MM.1S (cell line): Measurements from ENCODE around the gene PDZRN3.

Experiments
- DNase-seq: peaks from one replicate; pipeline ENCODE4 v3.0.0-alpha.2; 2015
- H2AFZ ChIP-seq: fragments of 300-600 bp; sonication (generic); 2 replicates; pipeline ENCODE4 v1.6.0; 2016; ENCODE audit warnings: antibody characterized with exemption, low read length
- H3F3A ChIP-seq: fragments of 300-600 bp; sonication (generic); 2 replicates; pipeline ENCODE4 v1.6.1; 2016; ENCODE audit warnings: mild to moderate bottlenecking, antibody characterized with exemption, low read length, moderate library complexity, mixed read lengths; ENCODE audit not compliant: insufficient read depth
- H3K27ac ChIP-seq: fragments of 300-600 bp; sonication (generic); 2 replicates; pipeline ENCODE4 v1.5.1; 2016; ENCODE audit warnings: mild to moderate bottlenecking, low read length
- H3K27me3 ChIP-seq: fragments of 300-600 bp; sonication (generic); replicated peaks from 2 replicates; pipeline ENCODE4 v1.6.0; 2016; ENCODE audit warnings: low read length; ENCODE audit not compliant: insufficient read depth
- H3K36me3 ChIP-seq: fragments of 300-600 bp; sonication (generic); replicated peaks from 2 replicates; pipeline ENCODE4 v1.6.1; 2016; ENCODE audit warnings: mild to moderate bottlenecking, low read length, mixed read lengths; ENCODE audit not compliant: insufficient read depth
- H3K4me1 ChIP-seq: fragments of 300-600 bp; sonication (generic); 2 replicates; pipeline ENCODE4 v1.6.1; 2016; ENCODE audit warnings: low read length, mixed read lengths
- H3K4me2 ChIP-seq: fragments of 300-600 bp; sonication (generic); 2 replicates; pipeline ENCODE4 v1.6.0; 2016; ENCODE audit warnings: low read depth, low read length
- H3K4me3 ChIP-seq: fragments of 300-600 bp; sonication (generic); 2 replicates; pipeline ENCODE4 v1.5.1; 2016; ENCODE audit warnings: low read length, mixed read lengths
- H3K79me2 ChIP-seq: fragments of 300-600 bp; sonication (generic); 2 replicates; pipeline ENCODE4 v1.6.1; 2016; ENCODE audit warnings: mixed run types, low read length, mixed read lengths
- H3K9ac ChIP-seq: fragments of 300-600 bp; sonication (generic); 2 replicates; pipeline ENCODE4 v1.6.1; 2016; ENCODE audit warnings: low read length, mixed read lengths
- H3K9me2 ChIP-seq: fragments of 300-600 bp; sonication (generic); replicated peaks from 2 replicates; pipeline ENCODE4 v1.6.1; 2016; ENCODE audit warnings: mild to moderate bottlenecking, low read length, mixed read lengths; ENCODE audit not compliant: insufficient read depth
- H3K9me3 ChIP-seq: fragments of 300-600 bp; sonication (generic); replicated peaks from 2 replicates; pipeline ENCODE4 v1.6.1; 2016; ENCODE audit warnings: mild to moderate bottlenecking, low read length, mixed read lengths; ENCODE audit not compliant: insufficient read depth
- H4K20me1 ChIP-seq: fragments of 300-600 bp; sonication (generic); 2 replicates; pipeline ENCODE4 v1.6.1; 2016; ENCODE audit warnings: mild to moderate bottlenecking, low read length, moderate library complexity, mixed read lengths; ENCODE audit not compliant: insufficient read depth
- CTCF ChIP-seq: fragments of 300-600 bp; sonication (generic); IDR thresholded peaks from 2 replicates; pipeline ENCODE4 v1.5.1; 2016; ENCODE audit warnings: antibody characterized with exemption, low read length, mixed read lengths
- EZH2 ChIP-seq: fragments of 300-600 bp; sonication (generic); optimal IDR thresholded peaks from 2 replicates; pipeline ENCODE3; 2017; ENCODE audit warnings: low read depth, mild to moderate bottlenecking, antibody characterized with exemption, low read length, mixed read lengths
- EZH2phosphoT487 ChIP-seq: fragments of 300-600 bp; sonication (generic); IDR thresholded peaks from 2 replicates; pipeline ENCODE4 v1.6.1; 2018; ENCODE audit warnings: antibody characterized with exemption, low read length

Gene PDZRN3

GRCh38 chr3:73509066-73509465, 115.7 kb downstream of the PDZRN3 start:
- Histone ChIP-seq H3K4me3 (no peak overlapping the region), H3K9me3 (no peaks in the 10 kb centered on the region), H3F3A (no peaks in the 10 kb centered on the region), H3K4me1 (peaks cover 18% of the 10 kb centered on the region), H3K79me2 (no peaks in the 10 kb centered on the region), H2AFZ (no peak overlapping the region), H3K9me2 (no peaks in the 10 kb centered on the region), H3K9ac (no peak overlapping the region), H3K27ac (no peak overlapping the region), H3K36me3 (no peaks in the 10 kb centered on the region), H3K4me2 (no peak overlapping the region), H3K27me3 (no peaks in the 10 kb centered on the region), H4K20me1 (no peaks in the 10 kb centered on the region)
- TF ChIP-seq EZH2phosphoT487 (no peak), EZH2 (no peak), CTCF (no peak)
- DNase-seq: no peak

- Histone ChIP-seq H2AFZ (no peak overlapping the region), H3K9me2 (no peaks in the 10 kb centered on the region), H3K4me1 (peaks cover 21% of the 10 kb centered on the region), H3K9ac (no peak overlapping the region), H3K9me3 (no peaks in the 10 kb centered on the region), H3K36me3 (no peaks in the 10 kb centered on the region), H3K27ac (no peak overlapping the region), H4K20me1 (no peaks in the 10 kb centered on the region), H3K4me3 (no peak overlapping the region), H3K79me2 (no peaks in the 10 kb centered on the region), H3K4me2 (no peak overlapping the region), H3F3A (peaks cover 3% of the 10 kb centered on the region; the same call in 1 of the 2 replicates), H3K27me3 (no peaks in the 10 kb centered on the region)
- no peak for TF ChIP-seq EZH2phosphoT487
- TF ChIP-seq CTCF: peak; percentile 74
- peak; percentile 71 for DNase-seq
Observed at GRCh38 chr3:73508330-73508954, 116.3 kb downstream of the PDZRN3 start.

GRCh38 chr3:73504852-73505251, 119.9 kb downstream of the PDZRN3 start:
- no peak overlapping the region for H3K9ac ChIP-seq
- no peak for DNase-seq
- no peak overlapping the region for H2AFZ ChIP-seq
- no peak overlapping the region for H3K4me2 ChIP-seq
- H4K20me1 ChIP-seq: no peaks in the 10 kb centered on the region
- no peak overlapping the region for H3K4me3 ChIP-seq
- no peaks in the 10 kb centered on the region for H3K36me3 ChIP-seq
- H3K79me2 ChIP-seq: no peaks in the 10 kb centered on the region
- H3F3A ChIP-seq: peaks cover 4% of the 10 kb centered on the region; the same call in 1 of the 2 replicates
- no peaks in the 10 kb centered on the region for H3K9me2 ChIP-seq
- H3K4me1 ChIP-seq: peaks cover 20% of the 10 kb centered on the region
- no peak overlapping the region for H3K27ac ChIP-seq
- no peaks in the 10 kb centered on the region for H3K9me3 ChIP-seq
- H3K27me3 ChIP-seq: no peaks in the 10 kb centered on the region
- no peak for TF ChIP-seq CTCF
- no peak for TF ChIP-seq EZH2phosphoT487
- no peak for TF ChIP-seq EZH2
